Peyer's patch (tissue), 4 donors: Measurements from ENCODE around the gene NAA15.

Source experiments
- POLR2A ChIP-seq, 2 donors: fragments of 450-650 bp; IDR thresholded peaks; one replicate each; pipeline ENCODE4 v1.5.1; 2017; ENCODE audit warnings: antibody characterized with exemption in 2 of 2, mild to moderate bottlenecking in 2 of 2, moderate library complexity in 2 of 2
- TF ChIP-seq, protein P1 (sequence below), 6 experiments: fragments of 450-650 bp in 4 of 6; fragments of 200-600 bp in 2 of 6; sonication (generic) in 1 of 6; IDR thresholded peaks; one replicate each; pipeline ENCODE4 v1.5.1; 2017 to 2019; ENCODE audit warnings: antibody characterized with exemption in 6 of 6, mild to moderate bottlenecking in 3 of 6, moderate library complexity in 1 of 6

DNA sequence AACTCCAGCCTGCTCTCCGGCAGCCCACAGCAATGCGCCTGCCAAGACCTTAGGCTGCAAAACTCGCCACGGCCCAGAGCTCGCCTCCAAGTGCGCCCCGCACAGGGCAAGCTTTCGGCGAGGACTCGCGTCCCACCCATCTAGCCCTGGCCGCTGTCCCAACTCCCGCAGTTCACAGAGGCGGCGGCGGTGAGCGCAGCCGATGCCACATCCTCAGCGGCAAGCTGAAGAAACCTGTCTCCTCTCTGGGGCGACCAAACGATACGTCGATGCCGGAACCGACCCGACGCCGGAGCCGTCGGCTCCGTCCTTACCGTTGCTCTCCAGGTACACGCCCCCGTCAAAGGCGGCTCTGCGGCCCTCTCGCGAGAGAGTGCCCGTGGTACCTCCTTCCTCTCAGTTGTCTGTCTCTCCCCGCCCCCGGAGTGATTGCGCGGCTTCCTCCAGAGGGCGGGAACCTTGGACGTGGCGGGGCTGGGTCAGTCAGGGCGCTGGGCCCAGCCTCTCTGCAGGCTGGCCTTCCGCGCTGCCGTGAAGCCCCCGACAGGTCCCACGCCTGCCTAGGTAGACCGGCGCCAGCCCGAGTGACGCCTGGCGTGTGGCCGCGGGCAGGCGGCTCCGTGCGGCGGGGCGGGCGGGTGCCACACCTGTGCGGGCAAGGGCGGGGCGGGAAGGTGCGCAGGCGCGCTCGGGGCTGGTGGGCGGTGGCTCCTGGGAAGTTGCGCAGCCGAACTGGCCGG lies 152.2 kb downstream of the NAA15 start:
- peak; percentile 85 to 88 for TF ChIP-seq POLR2A (IDR thresholded peaks at IDR 0.05)
- TF ChIP-seq, protein P1, sequence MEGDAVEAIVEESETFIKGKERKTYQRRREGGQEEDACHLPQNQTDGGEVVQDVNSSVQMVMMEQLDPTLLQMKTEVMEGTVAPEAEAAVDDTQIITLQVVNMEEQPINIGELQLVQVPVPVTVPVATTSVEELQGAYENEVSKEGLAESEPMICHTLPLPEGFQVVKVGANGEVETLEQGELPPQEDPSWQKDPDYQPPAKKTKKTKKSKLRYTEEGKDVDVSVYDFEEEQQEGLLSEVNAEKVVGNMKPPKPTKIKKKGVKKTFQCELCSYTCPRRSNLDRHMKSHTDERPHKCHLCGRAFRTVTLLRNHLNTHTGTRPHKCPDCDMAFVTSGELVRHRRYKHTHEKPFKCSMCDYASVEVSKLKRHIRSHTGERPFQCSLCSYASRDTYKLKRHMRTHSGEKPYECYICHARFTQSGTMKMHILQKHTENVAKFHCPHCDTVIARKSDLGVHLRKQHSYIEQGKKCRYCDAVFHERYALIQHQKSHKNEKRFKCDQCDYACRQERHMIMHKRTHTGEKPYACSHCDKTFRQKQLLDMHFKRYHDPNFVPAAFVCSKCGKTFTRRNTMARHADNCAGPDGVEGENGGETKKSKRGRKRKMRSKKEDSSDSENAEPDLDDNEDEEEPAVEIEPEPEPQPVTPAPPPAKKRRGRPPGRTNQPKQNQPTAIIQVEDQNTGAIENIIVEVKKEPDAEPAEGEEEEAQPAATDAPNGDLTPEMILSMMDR (IDR thresholded peaks at IDR 0.05) = peak in 2 of 6 experiments; percentile 10 to 17
